K562 treated with DMSO at 1 percent for 12 hours (cell line): ENCODE data around the gene AP1S3. TPM values are rescaled to one million over a fixed set of nuclear protein-coding genes. Genes with fewer than 3 reads are reported as not detected.

Experiments
- total RNA-seq: library from RNA; unstranded; fragments of 300-600 nt; gene quantifications from 2 replicates; pipeline ENCODE4 v1.2.3, GENCODE V29; 2022; ENCODE audit not compliant: insufficient read depth

The AP1S3 gene
- total RNA-seq, result 1.9 TPM in 1 of 2 replicates, not detected in the other

GRCh38 chr2:223837287-223838061 lies at the start of gene AP1S3:
Gene AP1S3, minus strand, starts transcription at chr2:223837582. Its CDS starts 132 bp downstream, at chr2:223837450.

Other genes with a start within 250 kb of the AP1S3 start
- 0.39 TPM in 1 of 2 replicates, not detected in the other for gene SCG2, start 235.2 kb downstream of the AP1S3 start, total RNA-seq
- gene WDFY1, start 107.8 kb upstream of the AP1S3 start, total RNA-seq, result 7.1 and 24.5 TPM in 2 replicates
- gene MRPL44, start 119.9 kb upstream of the AP1S3 start, total RNA-seq, result 14.6 and 17.9 TPM in 2 replicates
- gene SERPINE2, start 201.7 kb upstream of the AP1S3 start, total RNA-seq, result 0.88 and 0.89 TPM in 2 replicates